WTC11 (cell line): Measurements from ENCODE around the gene FBRS. TPM values are rescaled to one million over a fixed set of nuclear protein-coding genes. Genes with fewer than 3 reads are reported as not detected.

Experiments used
- AFF4 ChIP-seq: sonication (generic); formaldehyde crosslinking; IDR thresholded peaks from 2 replicates; pipeline ENCODE4 v1.8.1; 2023; ENCODE audit warnings: mild to moderate bottlenecking, missing genetic modification reagents, borderline replicate concordance
- ATF6 ChIP-seq: sonication (generic); formaldehyde crosslinking; IDR thresholded peaks from 2 replicates; pipeline ENCODE4 v1.8.1; 2023; ENCODE audit warnings: mild to moderate bottlenecking, missing genetic modification reagents
- ELF4 ChIP-seq: sonication (generic); formaldehyde crosslinking; IDR thresholded peaks from 2 replicates; pipeline ENCODE4 v1.8.1; 2022; ENCODE audit warnings: low read depth, mild to moderate bottlenecking, moderate library complexity, missing genetic modification reagents
- GTF2I ChIP-seq: fragments of 250-450 bp; sonication (Bioruptor Pico); conservative IDR thresholded peaks from 2 replicates; pipeline ENCODE4 v1.4.0; 2021; ENCODE audit warnings: mild to moderate bottlenecking
- IRF1 ChIP-seq: sonication (generic); formaldehyde crosslinking; IDR thresholded peaks from 2 replicates; pipeline ENCODE4 v1.8.0; 2023; ENCODE audit warnings: missing genetic modification reagents
- JAZF1 ChIP-seq: fragments of 250-450 bp; sonication (Bioruptor Pico); IDR thresholded peaks from 2 replicates; pipeline ENCODE4 v1.9.0; 2021; ENCODE audit warnings: moderate library complexity, mild to moderate bottlenecking, inconsistent platforms
- JUN ChIP-seq: sonication (generic); formaldehyde crosslinking; IDR thresholded peaks from 2 replicates; pipeline ENCODE4 v1.8.0; 2023; ENCODE audit warnings: mild to moderate bottlenecking, missing genetic modification reagents
- MAX ChIP-seq: sonication (generic); formaldehyde crosslinking; IDR thresholded peaks from 2 replicates; pipeline ENCODE4 v1.8.0; 2022; ENCODE audit warnings: mild to moderate bottlenecking, missing genetic modification reagents
- MLX ChIP-seq: sonication (generic); formaldehyde crosslinking; IDR thresholded peaks from 2 replicates; pipeline ENCODE4 v1.8.1; 2023; ENCODE audit warnings: mild to moderate bottlenecking, missing genetic modification reagents, moderate library complexity
- MYBL2 ChIP-seq: sonication (generic); formaldehyde crosslinking; IDR thresholded peaks from 2 replicates; pipeline ENCODE4 v1.8.1; 2023; ENCODE audit warnings: mild to moderate bottlenecking, moderate library complexity, missing genetic modification reagents
- RELA ChIP-seq: sonication (generic); formaldehyde crosslinking; IDR thresholded peaks from 2 replicates; pipeline ENCODE4 v1.8.1; 2022; ENCODE audit warnings: missing genetic modification reagents, mild to moderate bottlenecking, borderline replicate concordance
- SMAD3 ChIP-seq: sonication (generic); formaldehyde crosslinking; IDR thresholded peaks from 2 replicates; pipeline ENCODE4 v1.8.0; 2022; ENCODE audit warnings: missing genetic modification reagents, mild to moderate bottlenecking, borderline replicate concordance
- STAT6 ChIP-seq: sonication (generic); formaldehyde crosslinking; conservative IDR thresholded peaks from 2 replicates; pipeline ENCODE4 v1.8.1; 2023; ENCODE audit warnings: mild to moderate bottlenecking, low read depth, missing genetic modification reagents, moderate library complexity
- TCF7 ChIP-seq: sonication (generic); formaldehyde crosslinking; IDR thresholded peaks from 2 replicates; pipeline ENCODE4 v1.8.0; 2022; ENCODE audit warnings: mild to moderate bottlenecking, low read depth, missing genetic modification reagents, moderate library complexity
- TP53 ChIP-seq: sonication (generic); formaldehyde crosslinking; IDR thresholded peaks from 2 replicates; pipeline ENCODE4 v1.8.1; 2023; ENCODE audit warnings: mild to moderate bottlenecking, missing genetic modification reagents
- ZMAT4 ChIP-seq: fragments of 250-450 bp; sonication (Bioruptor Pico); IDR thresholded peaks from 2 replicates; pipeline ENCODE4 v1.9.0; 2021; ENCODE audit warnings: mild to moderate bottlenecking
- ZNF121 ChIP-seq: sonication (generic); formaldehyde crosslinking; IDR thresholded peaks from 2 replicates; pipeline ENCODE4 v1.8.0; 2023; ENCODE audit warnings: missing genetic modification reagents
- ZNF219 ChIP-seq: sonication (generic); formaldehyde crosslinking; IDR thresholded peaks from 2 replicates; pipeline ENCODE4 v1.8.0; 2023; ENCODE audit warnings: missing genetic modification reagents, mild to moderate bottlenecking, borderline replicate concordance
- ZNF317 ChIP-seq: sonication (generic); formaldehyde crosslinking; IDR thresholded peaks from 2 replicates; pipeline ENCODE4 v1.8.1; 2023; ENCODE audit warnings: low read depth, mild to moderate bottlenecking, moderate library complexity, missing genetic modification reagents, borderline replicate concordance
- ZNF532 ChIP-seq: fragments of 250-450 bp; sonication (Bioruptor Pico); IDR thresholded peaks from 2 replicates; pipeline ENCODE4 v1.9.0; 2021; ENCODE audit warnings: mild to moderate bottlenecking, borderline replicate concordance
- ZSCAN18 ChIP-seq: fragments of 250-450 bp; sonication (Bioruptor Pico); IDR thresholded peaks from 2 replicates; pipeline ENCODE4 v2.1.2; 2022; ENCODE audit warnings: mild to moderate bottlenecking, moderate library complexity
- total RNA-seq: library from RNA; stranded (reverse); gene quantifications from 3 replicates; pipeline ENCODE4 v1.2.3, GENCODE V29; 2021

Gene FBRS
- total RNA-seq, 1 experiment from 2014 or later, result 23.2 TPM

GRCh38 chr16:30657866-30658730, at the start of gene FBRS (continued):
- no peak for TF ChIP-seq AFF4 (CRISPR knock-in tag)
- no peak for TF ChIP-seq ATF6 (CRISPR knock-in tag)
- TF ChIP-seq ZNF219 (CRISPR knock-in tag), result no peak; the same call in 1 of the 2 replicates
- TF ChIP-seq TP53 (CRISPR knock-in tag), result no peak
- TF ChIP-seq SMAD3, result no peak
- 0 out of 2 replicates have a peak, but pooled peaks have one; percentile 20 for TF ChIP-seq MYBL2
- no peak for TF ChIP-seq MLX (CRISPR knock-in tag)
- TF ChIP-seq MAX (CRISPR knock-in tag), result peak; percentile 71
- no peak for TF ChIP-seq ZMAT4 (CRISPR knock-in tag)
- TF ChIP-seq ZSCAN18 (CRISPR knock-in tag), result no peak
- TF ChIP-seq TCF7 (CRISPR knock-in tag), result 0 out of 2 replicates have a peak, but pooled peaks have one; percentile 21
- no peak for TF ChIP-seq ZNF317 (CRISPR knock-in tag)
- TF ChIP-seq ELF4 (CRISPR knock-in tag), result no peak
- no peak for TF ChIP-seq ZNF532 (CRISPR knock-in tag)
- no peak for TF ChIP-seq GTF2I
- no peak for TF ChIP-seq JAZF1 (CRISPR knock-in tag)
- TF ChIP-seq STAT6 (CRISPR knock-in tag), result no peak
- TF ChIP-seq JUN, result no peak
- TF ChIP-seq ZNF121 (CRISPR knock-in tag), result no peak
- no peak for TF ChIP-seq IRF1 (CRISPR knock-in tag)
- no peak for TF ChIP-seq RELA (CRISPR knock-in tag)
